ENCODE measurements around the gene NFILZ.

Gene NFILZ

DNA sequence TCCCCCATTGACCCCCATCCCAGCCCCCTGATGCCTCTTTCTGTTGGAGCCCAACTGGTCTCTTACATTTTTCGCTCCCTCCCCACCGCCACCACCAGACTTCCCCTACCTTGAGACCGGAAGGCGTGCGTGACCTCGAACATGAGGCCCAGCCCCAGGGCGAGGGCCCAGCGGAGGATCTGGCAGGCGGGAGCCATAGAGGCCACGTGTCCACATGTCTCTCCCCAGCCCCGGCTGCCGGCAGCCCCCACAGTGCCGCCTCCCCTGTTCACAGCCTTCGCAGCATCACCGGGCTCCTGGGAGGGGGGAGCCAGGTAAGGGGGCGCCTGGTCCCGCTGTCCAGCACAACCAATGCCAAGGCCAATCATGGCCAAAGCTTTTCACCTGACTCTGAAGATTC, 24.9 kb upstream of the NFILZ start:
- Mint-ChIP-seq H3K4me1 (peaks cover 13 to 17% of the 10 kb centered on the region in 2 donors), H3K36me3 (peaks cover 3 to 4% of the 10 kb centered on the region in 2 donors), H3K27ac (no peak overlapping the region)

DNA sequence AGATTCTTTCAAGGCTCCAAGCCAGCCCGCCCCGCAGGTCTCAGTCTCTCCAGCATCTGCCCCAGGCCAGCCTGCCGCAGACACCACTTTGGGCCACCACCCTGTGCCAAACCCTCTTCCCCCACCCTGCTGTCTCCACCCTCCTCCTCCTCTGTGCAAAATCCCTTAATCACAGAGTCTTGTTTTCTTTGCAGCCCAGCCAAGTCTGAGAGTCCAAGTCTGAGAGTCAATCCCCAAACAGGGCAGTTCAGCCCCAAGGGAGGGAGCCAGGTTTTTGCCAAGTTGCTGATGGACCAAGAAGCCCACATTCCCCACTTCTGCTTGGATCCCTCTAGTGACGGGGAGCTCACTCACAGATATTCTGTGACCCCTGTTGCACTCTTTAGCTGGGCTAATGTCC, 23.0 kb upstream of the NFILZ start:
- peaks cover 3 to 4% of the 10 kb centered on the region in 2 donors for H3K36me3 Mint-ChIP-seq
- peaks cover 15 to 22% of the 10 kb centered on the region in 2 donors for H3K4me1 Mint-ChIP-seq
- ATAC-seq (replicated peaks) (no peak), DNase-seq (no peak)
- no peak overlapping the region for H3K27ac Mint-ChIP-seq
- no peak overlapping the region for H3K4me3 Mint-ChIP-seq
- peaks cover 36 to 56% of the 10 kb centered on the region in 2 donors for H3K27me3 Mint-ChIP-seq
- peaks cover 0 to 2% of the 10 kb centered on the region in 2 donors for H3K9me3 Mint-ChIP-seq

More for the DNA sequence above, 24.9 kb upstream of the NFILZ start:
- Mint-ChIP-seq H3K27me3 (peaks cover 39 to 58% of the 10 kb centered on the region in 2 donors), H3K9me3 (peaks cover 0 to 2% of the 10 kb centered on the region in 2 donors), H3K4me3 (no peak overlapping the region)
- no peak for DNase-seq
- ATAC-seq (replicated peaks), result no peak

DNA sequence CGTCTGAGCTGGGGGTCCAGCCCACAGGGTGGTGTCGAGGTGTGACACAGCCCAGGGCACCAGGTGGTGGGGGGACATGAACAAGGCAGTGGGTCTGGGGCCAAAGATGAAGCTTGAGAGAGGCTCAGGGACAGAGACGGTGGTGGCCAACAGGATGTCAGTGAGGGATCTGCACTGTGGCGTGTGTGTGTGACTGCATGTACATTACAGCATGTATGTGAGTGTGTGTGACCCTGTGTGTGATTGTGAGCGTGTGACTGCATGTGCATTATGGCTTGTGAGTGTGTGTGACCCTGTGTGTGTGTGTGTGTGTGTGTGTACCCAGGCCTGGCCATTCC, 21.5 kb upstream of the NFILZ start:
- H3K4me3 Mint-ChIP-seq, result peak overlapping the region; percentile 20 to 36
- H3K9me3 Mint-ChIP-seq, result peaks cover 0 to 2% of the 10 kb centered on the region in 2 donors
- peaks cover 3 to 4% of the 10 kb centered on the region in 2 donors for H3K36me3 Mint-ChIP-seq
- H3K27me3 Mint-ChIP-seq, result peaks cover 36 to 52% of the 10 kb centered on the region in 2 donors
- DNase-seq (no peak), ATAC-seq (replicated peaks) (no peak)
- H3K4me1 Mint-ChIP-seq, result peaks cover 18 to 29% of the 10 kb centered on the region in 2 donors
- H3K27ac Mint-ChIP-seq, result no peak overlapping the region

DNA sequence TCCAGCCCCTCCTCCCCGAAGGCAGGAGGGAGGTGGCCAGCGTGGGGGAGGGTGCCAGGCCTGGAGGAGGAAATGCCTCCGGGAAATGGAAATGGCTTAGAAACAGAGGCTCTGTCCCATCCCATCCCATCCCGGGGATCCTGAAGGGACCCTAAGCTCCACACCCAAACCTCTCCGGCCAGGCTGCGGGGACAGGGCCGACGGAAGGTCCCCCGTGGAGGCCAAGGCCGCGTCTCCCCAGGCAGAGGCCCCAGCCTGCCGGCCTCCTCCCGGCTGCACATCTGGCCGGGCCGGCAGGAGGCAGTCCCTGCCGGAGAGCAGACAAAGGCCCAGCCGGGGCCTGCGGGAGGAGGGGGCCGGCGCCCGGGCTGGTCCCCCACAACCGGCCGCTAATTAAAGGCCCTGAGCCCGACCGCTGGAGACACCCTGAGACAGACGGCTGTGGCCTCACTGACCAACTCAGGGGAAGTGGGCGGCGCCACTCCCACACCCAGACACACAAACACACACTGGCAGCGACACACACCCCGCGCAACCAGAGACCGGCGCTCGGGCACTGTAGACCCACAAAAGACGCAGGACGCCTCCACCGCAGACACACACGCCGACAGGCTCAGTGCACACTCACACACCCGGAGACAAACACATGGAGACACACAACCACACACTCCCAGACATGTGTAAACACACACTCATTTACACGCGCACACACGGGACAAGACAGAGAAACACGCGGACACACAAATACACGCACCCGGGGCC, 21.0 kb upstream of the NFILZ start:
- H3K9me3 Mint-ChIP-seq, result peaks cover 0 to 2% of the 10 kb centered on the region in 2 donors
- DNase-seq (no peak), ATAC-seq (replicated peaks) (peak; percentile 50 to 55)
- peaks cover 3 to 4% of the 10 kb centered on the region in 2 donors for H3K36me3 Mint-ChIP-seq
- peaks cover 18 to 29% of the 10 kb centered on the region in 2 donors for H3K4me1 Mint-ChIP-seq
- H3K27me3 Mint-ChIP-seq, result peaks cover 36 to 52% of the 10 kb centered on the region in 2 donors
- H3K4me3 Mint-ChIP-seq, result peak overlapping the region; percentile 72 to 75
- H3K27ac Mint-ChIP-seq, result peak overlapping the region; percentile 10

DNA sequence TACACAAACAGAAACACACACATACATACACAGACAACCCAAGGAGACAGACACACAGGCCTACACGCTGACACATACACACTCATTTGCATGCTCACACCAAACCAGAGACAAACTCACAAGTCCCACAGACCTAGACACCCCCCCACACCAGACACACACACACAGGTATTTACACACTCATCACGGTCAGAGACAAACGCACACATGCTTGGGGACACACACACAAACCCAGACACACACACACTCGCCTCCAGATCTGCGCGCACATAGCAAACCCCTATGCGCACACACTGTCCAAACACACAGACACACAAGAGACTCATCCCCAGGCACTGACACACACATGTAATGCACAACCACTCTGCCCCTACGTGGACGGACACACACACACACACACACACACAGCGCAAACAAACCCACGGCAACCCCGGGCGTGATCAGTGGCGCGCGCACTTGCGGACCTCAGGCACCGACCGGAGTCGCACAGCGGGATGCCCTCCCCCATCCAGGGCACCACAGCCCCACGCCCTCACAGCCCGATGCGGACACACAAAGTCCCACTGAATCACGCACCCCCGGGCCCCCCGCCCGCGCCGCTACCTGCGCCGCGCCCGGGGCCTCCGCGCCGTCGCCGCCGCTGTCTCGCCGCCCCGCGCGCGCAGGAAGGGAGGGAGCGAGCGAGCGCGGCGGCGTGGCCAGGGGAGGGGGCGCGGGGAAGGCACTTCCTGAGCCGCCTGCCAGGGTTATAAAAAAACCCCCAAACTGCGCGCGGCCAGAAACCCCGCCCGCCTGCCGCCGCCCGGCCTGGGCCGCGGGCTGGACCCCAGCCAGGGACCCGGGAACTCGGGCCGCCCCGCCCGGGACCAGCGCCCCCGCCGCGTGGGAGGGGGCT, 20.1 kb upstream of the NFILZ start, which contains the start of gene ADAMTS10:
Gene ADAMTS10 (minus strand): TSS at position 675 of the 895 bp plus-strand sequence. CDS start 5,005 bp downstream, outside the sequence.
- Mint-ChIP-seq H3K9me3 (no peaks in the 10 kb centered on the region), H3K4me1 (peaks cover 21 to 33% of the 10 kb centered on the region in 2 donors), H3K27me3 (peaks cover 38 to 58% of the 10 kb centered on the region in 2 donors), H3K4me3 (peak within 1 kb of the TSS; percentile 72 to 75), H3K27ac (peak within 1 kb of the TSS; percentile 10), H3K36me3 (peaks cover 0 to 2% of the 10 kb centered on the region in 2 donors)
- no peak for DNase-seq
- ATAC-seq (replicated peaks), result peak; percentile 28 to 29

DNA sequence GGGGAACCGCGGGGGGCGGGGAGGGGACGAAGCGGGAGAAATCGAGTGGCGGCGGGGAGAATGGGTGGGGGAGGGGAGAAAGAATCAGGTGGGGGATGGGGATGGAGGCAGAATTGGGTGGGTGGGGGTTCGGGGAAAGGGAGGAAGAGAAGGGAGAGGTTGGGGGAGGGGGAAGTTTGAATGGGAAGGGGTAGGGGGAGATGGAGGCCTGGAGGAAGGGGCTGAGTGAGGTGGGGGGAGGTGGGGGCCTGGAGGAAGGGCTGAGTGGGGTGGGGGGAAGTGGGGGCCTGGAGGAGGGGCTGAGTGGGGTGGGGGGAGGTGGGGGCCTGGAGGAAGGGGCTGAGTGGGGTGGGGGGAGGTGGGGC, 19.5 kb upstream of the NFILZ start:
- no peak overlapping the region for H3K4me3 Mint-ChIP-seq

DNA sequence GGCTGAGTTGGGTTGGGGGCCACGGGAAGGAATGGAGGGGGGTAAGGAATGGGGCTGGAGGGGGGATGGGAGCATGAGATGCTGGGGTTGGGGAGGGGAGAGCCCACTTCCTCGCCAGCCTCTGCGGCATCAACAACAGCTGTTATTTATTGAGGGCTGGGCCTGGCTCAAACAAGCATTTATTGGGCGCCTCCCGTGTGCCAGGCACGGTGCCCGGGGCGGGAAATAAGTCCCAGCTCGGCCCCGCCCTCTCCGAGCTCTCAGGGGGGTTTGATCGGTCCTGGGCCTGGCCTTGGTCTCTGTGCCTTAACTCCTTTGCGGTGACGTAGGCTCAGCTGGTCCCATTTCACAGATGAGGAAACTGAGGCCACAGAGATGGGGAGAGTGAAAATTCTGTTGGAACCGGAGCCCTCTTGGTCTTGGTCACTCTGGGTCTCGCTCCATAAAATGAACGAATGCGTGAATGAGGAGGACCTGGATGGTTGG, 19.0 kb upstream of the NFILZ start:
- ATAC-seq (replicated peaks) (no peak), DNase-seq (no peak)
- peaks cover 43 to 69% of the 10 kb centered on the region in 2 donors for H3K27me3 Mint-ChIP-seq
- peaks cover 0 to 2% of the 10 kb centered on the region in 2 donors for H3K36me3 Mint-ChIP-seq
- no peak overlapping the region for H3K27ac Mint-ChIP-seq
- H3K9me3 Mint-ChIP-seq, result no peaks in the 10 kb centered on the region
- peak overlapping the region in 1 of 2 donors; percentile 4 for H3K4me3 Mint-ChIP-seq
- H3K4me1 Mint-ChIP-seq, result peaks cover 22 to 40% of the 10 kb centered on the region in 2 donors

More for the DNA sequence above, 19.5 kb upstream of the NFILZ start:
- peaks cover 22 to 39% of the 10 kb centered on the region in 2 donors for H3K4me1 Mint-ChIP-seq
- H3K36me3 Mint-ChIP-seq, result peaks cover 0 to 2% of the 10 kb centered on the region in 2 donors
- no peaks in the 10 kb centered on the region for H3K9me3 Mint-ChIP-seq
- H3K27ac Mint-ChIP-seq, result no peak overlapping the region
- H3K27me3 Mint-ChIP-seq, result peaks cover 43 to 65% of the 10 kb centered on the region in 2 donors
- no peak for DNase-seq
- no peak for ATAC-seq (replicated peaks)

DNA sequence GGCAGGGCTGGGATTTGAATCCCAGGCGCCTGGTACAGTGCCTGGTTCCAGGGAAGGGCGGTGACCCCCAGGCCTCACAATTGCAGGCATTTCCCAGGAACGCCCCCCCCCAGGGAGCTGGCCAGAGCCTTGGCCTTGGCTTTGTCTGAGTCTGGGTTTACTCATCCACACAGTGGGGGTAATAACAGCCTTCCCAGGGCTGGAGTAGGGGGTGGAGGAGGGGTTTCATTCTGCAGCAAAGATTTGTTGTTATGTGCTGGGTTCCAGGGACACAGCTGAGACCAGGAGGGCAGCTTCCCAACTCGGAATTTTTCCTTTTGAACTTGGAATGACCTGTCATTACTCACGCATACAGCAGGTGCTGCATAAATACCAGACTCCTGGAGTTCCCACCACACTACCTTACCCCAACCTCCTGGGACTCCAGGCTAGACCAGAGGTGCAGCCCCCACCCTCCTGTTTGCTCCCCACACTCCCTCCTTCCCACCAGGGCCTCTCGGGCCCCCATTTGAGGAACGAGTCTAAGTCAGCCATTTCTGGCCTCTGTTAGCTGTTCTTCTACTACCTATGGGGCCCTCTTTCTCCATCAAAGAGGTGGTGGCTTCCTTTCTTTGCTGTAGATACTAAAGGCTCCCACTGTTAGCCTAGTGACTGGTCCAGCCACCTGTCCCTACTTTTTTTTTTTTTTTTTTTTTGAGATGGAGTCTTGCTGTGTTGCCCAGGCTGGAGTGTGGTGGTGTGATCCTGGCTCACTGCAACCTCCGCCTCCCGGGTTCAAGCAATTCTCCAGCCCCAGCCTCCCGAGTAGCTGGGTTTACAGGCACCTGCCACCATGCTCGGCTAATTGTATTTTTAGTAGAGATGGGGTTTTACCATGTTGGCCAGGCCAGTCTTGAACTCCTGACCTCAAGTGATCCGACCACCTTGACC, 18.3 kb upstream of the NFILZ start:
- no peak overlapping the region for H3K4me3 Mint-ChIP-seq
- DNase-seq (no peak), ATAC-seq (replicated peaks) (peak in 1 of 2 donors; percentile 20)
- H3K9me3 Mint-ChIP-seq, result no peaks in the 10 kb centered on the region
- H3K36me3 Mint-ChIP-seq, result peaks cover 0 to 2% of the 10 kb centered on the region in 2 donors
- no peak overlapping the region for H3K27ac Mint-ChIP-seq
- peaks cover 38 to 68% of the 10 kb centered on the region in 2 donors for H3K27me3 Mint-ChIP-seq
- peaks cover 22 to 40% of the 10 kb centered on the region in 2 donors for H3K4me1 Mint-ChIP-seq

DNA sequence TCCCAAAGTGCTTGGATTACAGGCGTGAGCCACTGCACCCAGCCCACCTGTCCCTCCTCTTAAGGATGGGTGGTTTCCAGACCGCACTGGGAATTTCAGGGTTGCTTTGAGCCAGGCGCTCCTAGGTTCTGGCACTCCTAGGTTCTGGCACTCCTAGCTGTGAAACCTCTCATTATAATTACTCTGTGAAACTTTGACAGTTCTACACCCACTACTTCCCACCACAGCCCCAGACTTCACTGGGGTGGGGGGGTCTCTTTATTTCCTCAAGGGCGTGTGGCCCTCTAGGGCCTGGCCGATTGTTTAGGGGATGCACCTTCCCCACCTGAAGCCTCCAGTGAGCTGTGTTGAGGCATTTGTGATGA, 17.6 kb upstream of the NFILZ start:
- Mint-ChIP-seq H3K4me3 (no peak overlapping the region), H3K27me3 (peaks cover 32 to 67% of the 10 kb centered on the region in 2 donors), H3K27ac (no peak overlapping the region), H3K4me1 (peaks cover 22 to 40% of the 10 kb centered on the region in 2 donors), H3K36me3 (peaks cover 0 to 2% of the 10 kb centered on the region in 2 donors), H3K9me3 (no peaks in the 10 kb centered on the region)
- ATAC-seq (replicated peaks), result peak in 1 of 2 donors; percentile 26
- DNase-seq, result no peak

DNA sequence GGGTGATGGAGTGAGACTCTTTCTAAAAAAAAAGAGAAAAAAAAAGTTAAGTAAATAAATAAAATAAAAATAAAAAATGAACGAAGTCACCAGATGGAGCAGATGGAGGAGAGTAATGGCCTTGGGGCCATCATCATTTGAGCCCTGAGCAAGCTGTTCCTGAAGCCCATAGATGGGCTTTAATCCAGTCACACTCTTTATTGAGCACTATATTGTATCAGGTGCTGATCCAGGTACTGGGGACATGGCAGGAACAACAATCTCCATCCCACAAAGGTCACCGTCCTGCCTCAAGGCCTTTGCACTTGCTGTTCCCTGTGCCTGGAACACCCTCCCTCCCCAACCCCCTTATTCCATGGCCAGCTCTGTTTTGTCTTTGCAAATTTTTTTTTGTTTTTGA, 16.0 kb upstream of the NFILZ start:
- peaks cover 18 to 33% of the 10 kb centered on the region in 2 donors for H3K4me1 Mint-ChIP-seq
- H3K27me3 Mint-ChIP-seq, result peaks cover 18 to 50% of the 10 kb centered on the region in 2 donors
- peaks cover 0 to 2% of the 10 kb centered on the region in 2 donors for H3K36me3 Mint-ChIP-seq

DNA sequence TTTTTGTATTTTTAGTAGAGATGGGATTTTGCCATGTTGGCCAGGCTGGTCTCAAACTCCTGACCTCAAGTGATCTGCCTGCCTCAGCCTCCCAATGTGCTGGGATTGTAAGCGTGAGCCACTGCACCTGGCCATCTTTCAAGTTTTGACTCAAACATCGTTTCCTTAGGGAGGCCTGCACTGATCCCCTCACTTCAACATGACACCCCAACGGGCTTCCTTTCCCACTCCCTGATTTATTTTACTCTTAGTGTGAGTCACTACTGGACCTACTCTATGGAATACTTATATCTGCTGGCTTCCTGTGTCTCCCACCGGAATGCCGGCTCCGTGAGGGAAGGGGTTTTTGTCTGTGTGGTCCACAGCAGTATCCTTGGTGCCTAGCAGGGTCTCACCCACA, 15.4 kb upstream of the NFILZ start:
- no peak for DNase-seq
- Mint-ChIP-seq H3K27ac (no peak overlapping the region), H3K4me1 (peaks cover 13 to 27% of the 10 kb centered on the region in 2 donors), H3K27me3 (peaks cover 12 to 47% of the 10 kb centered on the region in 2 donors), H3K9me3 (no peaks in the 10 kb centered on the region), H3K4me3 (no peak overlapping the region), H3K36me3 (peaks cover 0 to 2% of the 10 kb centered on the region in 2 donors)
- no peak for ATAC-seq (replicated peaks)

More for the DNA sequence above, 16.0 kb upstream of the NFILZ start:
- no peak overlapping the region for H3K4me3 Mint-ChIP-seq
- ATAC-seq (replicated peaks) (no peak), DNase-seq (no peak)
- no peaks in the 10 kb centered on the region for H3K9me3 Mint-ChIP-seq
- H3K27ac Mint-ChIP-seq, result no peak overlapping the region

DNA sequence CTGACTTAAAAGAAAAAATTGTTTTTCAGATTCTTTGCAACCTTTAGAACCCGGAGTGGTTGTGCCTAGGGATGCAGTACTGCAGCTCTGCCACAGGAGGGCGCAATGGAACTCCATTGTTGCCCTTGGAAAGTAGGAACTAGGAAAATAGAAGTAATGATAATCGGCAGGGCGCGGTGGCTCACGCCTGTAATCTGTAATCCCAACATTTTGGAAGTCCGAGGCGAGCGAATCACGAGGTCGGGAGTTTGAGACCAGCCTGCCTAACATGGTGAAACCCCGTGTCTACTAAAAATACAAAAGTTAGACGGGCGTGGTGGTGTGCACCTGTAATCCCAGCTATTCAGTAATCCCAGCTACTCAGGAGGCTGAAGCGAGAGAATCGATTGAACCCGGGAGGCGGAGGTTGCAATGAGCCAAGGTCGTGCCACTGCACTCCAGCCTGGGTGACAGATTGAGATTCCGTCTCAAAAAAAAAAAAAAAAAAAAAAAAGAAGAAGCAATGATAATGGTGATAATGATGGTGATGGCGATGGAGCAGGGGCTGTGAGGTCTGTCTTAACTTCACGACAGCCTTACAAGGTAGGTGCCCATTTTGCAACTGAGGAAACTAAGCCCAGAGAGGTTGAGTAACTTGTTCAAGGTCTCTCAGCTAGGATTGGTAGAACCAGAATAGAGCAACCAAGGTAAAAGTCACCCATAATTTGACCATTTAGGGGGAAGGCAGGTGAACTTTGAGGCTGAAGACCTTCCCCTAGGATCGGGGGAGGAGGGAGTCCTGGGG, 14.4 kb upstream of the NFILZ start:
- no peak overlapping the region for H3K4me3 Mint-ChIP-seq
- no peaks in the 10 kb centered on the region for H3K36me3 Mint-ChIP-seq
- peak; percentile 20 to 25 for ATAC-seq (replicated peaks)
- H3K4me1 Mint-ChIP-seq, result peaks cover 9 to 23% of the 10 kb centered on the region in 2 donors
- H3K27me3 Mint-ChIP-seq, result peaks cover 18 to 52% of the 10 kb centered on the region in 2 donors
- no peak for DNase-seq
- no peak overlapping the region for H3K27ac Mint-ChIP-seq
- H3K9me3 Mint-ChIP-seq, result no peaks in the 10 kb centered on the region

DNA sequence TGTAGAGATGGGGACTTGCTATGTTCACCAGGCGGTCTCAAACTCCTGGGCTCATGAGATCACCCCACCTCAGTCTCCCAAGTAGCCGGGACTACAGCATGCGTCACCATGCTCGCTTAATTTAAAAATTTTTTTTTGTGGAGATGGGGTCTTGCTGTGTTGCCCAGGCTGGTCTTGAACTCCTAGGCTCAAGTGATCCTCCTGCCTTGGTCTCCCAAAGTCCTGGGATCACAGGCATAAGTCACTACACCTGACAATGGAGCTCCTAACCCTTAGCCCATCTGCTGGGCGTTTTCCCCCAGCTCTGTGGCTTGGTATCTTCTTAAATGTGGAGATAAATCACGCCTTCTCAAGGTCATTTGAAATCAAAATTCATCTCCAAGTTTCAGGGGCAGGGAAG, 13.6 kb upstream of the NFILZ start:
- H3K36me3 Mint-ChIP-seq, result no peaks in the 10 kb centered on the region
- no peak overlapping the region for H3K27ac Mint-ChIP-seq
- no peak for ATAC-seq (replicated peaks)
- H3K4me3 Mint-ChIP-seq, result no peak overlapping the region
- no peak for DNase-seq
- no peaks in the 10 kb centered on the region for H3K9me3 Mint-ChIP-seq
- H3K27me3 Mint-ChIP-seq, result peaks cover 19 to 56% of the 10 kb centered on the region in 2 donors
- H3K4me1 Mint-ChIP-seq, result peaks cover 9 to 23% of the 10 kb centered on the region in 2 donors
